GM23338 (cell line): ENCODE measurements around the gene LONP1. TPM values are rescaled to one million over a fixed set of nuclear protein-coding genes. Genes with fewer than 3 reads are reported as not detected.

Experiments used
- ATAC-seq: fragments of 200-7000 bp; cut with Tn5 transposase; 3 replicates; pipeline ENCODE4 v1.9.1; 2020
- DNase-seq: peaks from one replicate; pipeline ENCODE4 v3.0.0-alpha.2; 2015; ENCODE audit warnings: low spot score
- H2AFZ ChIP-seq: fragments of 200-600 bp; sonication (generic); 2 replicates; pipeline ENCODE4 v1.8.0; 2016; ENCODE audit warnings: antibody characterized with exemption, mild to moderate bottlenecking, moderate library complexity
- H3F3A ChIP-seq: fragments of 200-600 bp; sonication (generic); replicated peaks from 2 replicates; pipeline ENCODE4 v1.8.0; 2017; ENCODE audit warnings: antibody characterized with exemption, mixed run types, low read depth
- H3K27ac ChIP-seq: fragments of 200-600 bp; sonication (generic); 2 replicates; pipeline ENCODE4 v1.6.1; 2016; ENCODE audit warnings: low read depth
- H3K27me3 ChIP-seq: fragments of 200-600 bp; sonication (generic); 2 replicates; pipeline ENCODE4 v1.8.0; 2016; ENCODE audit warnings: mild to moderate bottlenecking, mixed run types, moderate library complexity; ENCODE audit not compliant: insufficient read depth
- H3K36me3 ChIP-seq: fragments of 200-600 bp; sonication (generic); 2 replicates; pipeline ENCODE4 v1.8.0; 2016; ENCODE audit warnings: mild to moderate bottlenecking; ENCODE audit not compliant: insufficient read depth
- H3K4me1 ChIP-seq: fragments of 200-600 bp; sonication (generic); 2 replicates; pipeline ENCODE4 v1.8.0; 2016; ENCODE audit warnings: mild to moderate bottlenecking, moderate library complexity; ENCODE audit not compliant: insufficient read depth
- H3K4me2 ChIP-seq: fragments of 200-600 bp; sonication (generic); 2 replicates; pipeline ENCODE4 v1.7.1; 2017; ENCODE audit warnings: mixed run types
- H3K4me3 ChIP-seq: fragments of 200-600 bp; sonication (generic); 2 replicates; pipeline ENCODE4 v1.6.1; 2016; ENCODE audit warnings: mixed run types
- H3K79me2 ChIP-seq: fragments of 200-600 bp; sonication (generic); replicated peaks from 2 replicates; pipeline ENCODE4 v1.8.0; 2017; ENCODE audit warnings: mild to moderate bottlenecking; ENCODE audit not compliant: insufficient read depth
- H3K9me2 ChIP-seq: fragments of 200-600 bp; sonication (generic); 2 replicates; pipeline ENCODE4 v1.8.0; 2017; ENCODE audit not compliant: insufficient read depth
- H4K20me1 ChIP-seq: fragments of 200-600 bp; sonication (generic); replicated peaks from 2 replicates; pipeline ENCODE4 v1.8.0; 2017; ENCODE audit warnings: mild to moderate bottlenecking; ENCODE audit not compliant: insufficient read depth
- H3K27ac Mint-ChIP-seq: 2 replicates; pipeline ENCODE4 v1.8.0; 2020; ENCODE audit warnings: inconsistent platforms, mild to moderate bottlenecking, moderate library complexity, mixed read lengths
- H3K27me3 Mint-ChIP-seq: 3 replicates; pipeline ENCODE4 v1.8.0; 2022; ENCODE audit warnings: low read depth, mild to moderate bottlenecking, moderate library complexity, mixed read lengths, inconsistent platforms; ENCODE audit not compliant: insufficient read depth, poor library complexity
- H3K36me3 Mint-ChIP-seq: 3 replicates; pipeline ENCODE4 v1.8.0; 2021; ENCODE audit warnings: low read depth, mild to moderate bottlenecking, inconsistent platforms, moderate library complexity, mixed read lengths
- H3K4me1 Mint-ChIP-seq: 3 replicates; pipeline ENCODE4 v1.8.0; 2020; ENCODE audit warnings: mild to moderate bottlenecking, inconsistent platforms, mixed read lengths
- H3K4me3 Mint-ChIP-seq: 3 replicates; pipeline ENCODE4 v1.8.0; 2021; ENCODE audit warnings: moderate library complexity, mild to moderate bottlenecking, inconsistent platforms, mixed read lengths
- H3K9me3 Mint-ChIP-seq: 3 replicates; pipeline ENCODE4 v1.8.0; 2020; ENCODE audit warnings: moderate library complexity, mild to moderate bottlenecking, inconsistent platforms, mixed read lengths
- EZH2 ChIP-seq: fragments of 200-600 bp; sonication (generic); IDR thresholded peaks from one replicate; pipeline ENCODE4 v1.8.0; 2017; ENCODE audit warnings: antibody characterized with exemption, mild to moderate bottlenecking, low read depth; ENCODE audit not compliant: unreplicated experiment
- EZH2phosphoT487 ChIP-seq: fragments of 200-600 bp; sonication (generic); IDR thresholded peaks from one replicate; pipeline ENCODE4 v1.8.1; 2018; ENCODE audit warnings: antibody characterized with exemption; ENCODE audit not compliant: unreplicated experiment
- JUNB ChIP-seq: IDR thresholded peaks from one replicate; pipeline ENCODE4 v1.6.1; 2016; ENCODE audit warnings: antibody characterized with exemption; ENCODE audit not compliant: unreplicated experiment
- STAT1 ChIP-seq: IDR thresholded peaks from one replicate; pipeline ENCODE4 v1.6.1; 2016; ENCODE audit warnings: antibody characterized with exemption; ENCODE audit not compliant: unreplicated experiment
- polyA plus RNA-seq: library from polyadenylated mRNA; unstranded; fragments of >200 nt; fragmentation: Nextera tagmentation; extraction: Ambion mirVana; gene quantifications from 2 replicates; pipeline ENCODE4 v1.2.1, GENCODE V29; 2016
- total RNA-seq: library from RNA; depleted of rRNA; stranded (reverse); fragments of >200 nt; shearing (Covaris generic); gene quantifications from 2 replicates; pipeline ENCODE4 v1.2.3, GENCODE V29; 2014
- TF ChIP-seq, protein P1 (sequence below): IDR thresholded peaks from one replicate; pipeline ENCODE4 v1.6.1; 2018; ENCODE audit warnings: antibody characterized with exemption; ENCODE audit not compliant: unreplicated experiment
- TF ChIP-seq, protein P2 (sequence below): IDR thresholded peaks from 2 replicates; pipeline ENCODE4 v1.6.1; 2016; ENCODE audit warnings: antibody characterized with exemption
- TF ChIP-seq, protein P3 (sequence below): fragments of 250-450 bp; sonication (Bioruptor Pico); IDR thresholded peaks from 2 replicates; pipeline ENCODE4 v1.5.0; 2020; ENCODE audit warnings: mild to moderate bottlenecking, moderate library complexity
- TF ChIP-seq, protein P4 (sequence below), 2 experiments: fragments of 200-600 bp in 1 of 2; sonication (generic) in 1 of 2; conservative IDR thresholded peaks; 2 replicates each; pipeline versions ENCODE4 v1.5.1 to v1.6.1; 2016 to 2017; ENCODE audit warnings: antibody characterized with exemption in 2 of 2, low read depth in 2 of 2, mild to moderate bottlenecking in 2 of 2, moderate library complexity in 1 of 2

LONP1 gene
- total and polyA plus RNA-seq, 2 experiments from 2014 or later, result 68.6 to 137 TPM

DNA sequence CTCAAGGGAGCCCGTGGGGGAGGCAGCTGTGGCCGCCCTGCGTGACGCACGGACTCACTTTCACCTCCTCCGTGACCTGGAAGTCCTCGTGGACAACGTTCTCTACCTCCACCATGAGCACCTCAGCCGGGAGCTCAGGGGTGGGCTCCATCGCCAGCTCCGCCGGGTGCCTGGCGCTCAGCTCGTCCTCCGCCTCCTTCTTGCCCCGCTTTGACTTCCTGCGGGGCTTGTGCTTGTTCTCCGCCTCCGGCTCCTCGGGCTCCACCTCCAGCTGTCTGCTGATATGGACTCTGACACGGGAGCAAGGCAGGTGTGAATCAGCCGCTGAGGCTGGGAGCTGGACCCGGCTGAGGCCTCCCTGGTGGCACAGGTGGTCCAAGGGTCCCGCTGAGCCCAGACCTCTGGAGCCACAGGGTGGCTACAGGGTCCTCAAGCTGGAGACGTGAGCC lies 8.2 kb downstream of the LONP1 start:
- Mint-ChIP-seq H3K27me3 (peaks cover 5% of the 10 kb centered on the region), H3K4me1 (no peaks in the 10 kb centered on the region), H3K4me3 (no peak overlapping the region), H3K36me3 (peaks cover 76% of the 10 kb centered on the region), H3K27ac (no peak overlapping the region), H3K9me3 (no peaks in the 10 kb centered on the region)
- DNase-seq (no peak), ATAC-seq (no peak)
- Histone ChIP-seq H3K4me1 (no peaks in the 10 kb centered on the region), H3K27me3 (no peaks in the 10 kb centered on the region), H3F3A (peaks cover 2% of the 10 kb centered on the region; the same call in 1 of the 2 replicates), H3K36me3 (peaks cover 14% of the 10 kb centered on the region), H3K27ac (no peak overlapping the region), H3K4me2 (no peak overlapping the region), H3K79me2 (peaks cover 26% of the 10 kb centered on the region), H3K9me2 (no peaks in the 10 kb centered on the region), H2AFZ (no peak overlapping the region), H3K4me3 (no peak overlapping the region), H4K20me1 (peaks cover 11% of the 10 kb centered on the region)
- TF ChIP-seq, protein P1, sequence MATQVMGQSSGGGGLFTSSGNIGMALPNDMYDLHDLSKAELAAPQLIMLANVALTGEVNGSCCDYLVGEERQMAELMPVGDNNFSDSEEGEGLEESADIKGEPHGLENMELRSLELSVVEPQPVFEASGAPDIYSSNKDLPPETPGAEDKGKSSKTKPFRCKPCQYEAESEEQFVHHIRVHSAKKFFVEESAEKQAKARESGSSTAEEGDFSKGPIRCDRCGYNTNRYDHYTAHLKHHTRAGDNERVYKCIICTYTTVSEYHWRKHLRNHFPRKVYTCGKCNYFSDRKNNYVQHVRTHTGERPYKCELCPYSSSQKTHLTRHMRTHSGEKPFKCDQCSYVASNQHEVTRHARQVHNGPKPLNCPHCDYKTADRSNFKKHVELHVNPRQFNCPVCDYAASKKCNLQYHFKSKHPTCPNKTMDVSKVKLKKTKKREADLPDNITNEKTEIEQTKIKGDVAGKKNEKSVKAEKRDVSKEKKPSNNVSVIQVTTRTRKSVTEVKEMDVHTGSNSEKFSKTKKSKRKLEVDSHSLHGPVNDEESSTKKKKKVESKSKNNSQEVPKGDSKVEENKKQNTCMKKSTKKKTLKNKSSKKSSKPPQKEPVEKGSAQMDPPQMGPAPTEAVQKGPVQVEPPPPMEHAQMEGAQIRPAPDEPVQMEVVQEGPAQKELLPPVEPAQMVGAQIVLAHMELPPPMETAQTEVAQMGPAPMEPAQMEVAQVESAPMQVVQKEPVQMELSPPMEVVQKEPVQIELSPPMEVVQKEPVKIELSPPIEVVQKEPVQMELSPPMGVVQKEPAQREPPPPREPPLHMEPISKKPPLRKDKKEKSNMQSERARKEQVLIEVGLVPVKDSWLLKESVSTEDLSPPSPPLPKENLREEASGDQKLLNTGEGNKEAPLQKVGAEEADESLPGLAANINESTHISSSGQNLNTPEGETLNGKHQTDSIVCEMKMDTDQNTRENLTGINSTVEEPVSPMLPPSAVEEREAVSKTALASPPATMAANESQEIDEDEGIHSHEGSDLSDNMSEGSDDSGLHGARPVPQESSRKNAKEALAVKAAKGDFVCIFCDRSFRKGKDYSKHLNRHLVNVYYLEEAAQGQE, result no peak
- no peak for TF ChIP-seq JUNB
- no peak for TF ChIP-seq STAT1
- TF ChIP-seq EZH2, result no peak
- TF ChIP-seq EZH2phosphoT487, result no peak
- TF ChIP-seq, protein P2, sequence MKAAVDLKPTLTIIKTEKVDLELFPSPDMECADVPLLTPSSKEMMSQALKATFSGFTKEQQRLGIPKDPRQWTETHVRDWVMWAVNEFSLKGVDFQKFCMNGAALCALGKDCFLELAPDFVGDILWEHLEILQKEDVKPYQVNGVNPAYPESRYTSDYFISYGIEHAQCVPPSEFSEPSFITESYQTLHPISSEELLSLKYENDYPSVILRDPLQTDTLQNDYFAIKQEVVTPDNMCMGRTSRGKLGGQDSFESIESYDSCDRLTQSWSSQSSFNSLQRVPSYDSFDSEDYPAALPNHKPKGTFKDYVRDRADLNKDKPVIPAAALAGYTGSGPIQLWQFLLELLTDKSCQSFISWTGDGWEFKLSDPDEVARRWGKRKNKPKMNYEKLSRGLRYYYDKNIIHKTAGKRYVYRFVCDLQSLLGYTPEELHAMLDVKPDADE, result no peak
- TF ChIP-seq, protein P3, sequence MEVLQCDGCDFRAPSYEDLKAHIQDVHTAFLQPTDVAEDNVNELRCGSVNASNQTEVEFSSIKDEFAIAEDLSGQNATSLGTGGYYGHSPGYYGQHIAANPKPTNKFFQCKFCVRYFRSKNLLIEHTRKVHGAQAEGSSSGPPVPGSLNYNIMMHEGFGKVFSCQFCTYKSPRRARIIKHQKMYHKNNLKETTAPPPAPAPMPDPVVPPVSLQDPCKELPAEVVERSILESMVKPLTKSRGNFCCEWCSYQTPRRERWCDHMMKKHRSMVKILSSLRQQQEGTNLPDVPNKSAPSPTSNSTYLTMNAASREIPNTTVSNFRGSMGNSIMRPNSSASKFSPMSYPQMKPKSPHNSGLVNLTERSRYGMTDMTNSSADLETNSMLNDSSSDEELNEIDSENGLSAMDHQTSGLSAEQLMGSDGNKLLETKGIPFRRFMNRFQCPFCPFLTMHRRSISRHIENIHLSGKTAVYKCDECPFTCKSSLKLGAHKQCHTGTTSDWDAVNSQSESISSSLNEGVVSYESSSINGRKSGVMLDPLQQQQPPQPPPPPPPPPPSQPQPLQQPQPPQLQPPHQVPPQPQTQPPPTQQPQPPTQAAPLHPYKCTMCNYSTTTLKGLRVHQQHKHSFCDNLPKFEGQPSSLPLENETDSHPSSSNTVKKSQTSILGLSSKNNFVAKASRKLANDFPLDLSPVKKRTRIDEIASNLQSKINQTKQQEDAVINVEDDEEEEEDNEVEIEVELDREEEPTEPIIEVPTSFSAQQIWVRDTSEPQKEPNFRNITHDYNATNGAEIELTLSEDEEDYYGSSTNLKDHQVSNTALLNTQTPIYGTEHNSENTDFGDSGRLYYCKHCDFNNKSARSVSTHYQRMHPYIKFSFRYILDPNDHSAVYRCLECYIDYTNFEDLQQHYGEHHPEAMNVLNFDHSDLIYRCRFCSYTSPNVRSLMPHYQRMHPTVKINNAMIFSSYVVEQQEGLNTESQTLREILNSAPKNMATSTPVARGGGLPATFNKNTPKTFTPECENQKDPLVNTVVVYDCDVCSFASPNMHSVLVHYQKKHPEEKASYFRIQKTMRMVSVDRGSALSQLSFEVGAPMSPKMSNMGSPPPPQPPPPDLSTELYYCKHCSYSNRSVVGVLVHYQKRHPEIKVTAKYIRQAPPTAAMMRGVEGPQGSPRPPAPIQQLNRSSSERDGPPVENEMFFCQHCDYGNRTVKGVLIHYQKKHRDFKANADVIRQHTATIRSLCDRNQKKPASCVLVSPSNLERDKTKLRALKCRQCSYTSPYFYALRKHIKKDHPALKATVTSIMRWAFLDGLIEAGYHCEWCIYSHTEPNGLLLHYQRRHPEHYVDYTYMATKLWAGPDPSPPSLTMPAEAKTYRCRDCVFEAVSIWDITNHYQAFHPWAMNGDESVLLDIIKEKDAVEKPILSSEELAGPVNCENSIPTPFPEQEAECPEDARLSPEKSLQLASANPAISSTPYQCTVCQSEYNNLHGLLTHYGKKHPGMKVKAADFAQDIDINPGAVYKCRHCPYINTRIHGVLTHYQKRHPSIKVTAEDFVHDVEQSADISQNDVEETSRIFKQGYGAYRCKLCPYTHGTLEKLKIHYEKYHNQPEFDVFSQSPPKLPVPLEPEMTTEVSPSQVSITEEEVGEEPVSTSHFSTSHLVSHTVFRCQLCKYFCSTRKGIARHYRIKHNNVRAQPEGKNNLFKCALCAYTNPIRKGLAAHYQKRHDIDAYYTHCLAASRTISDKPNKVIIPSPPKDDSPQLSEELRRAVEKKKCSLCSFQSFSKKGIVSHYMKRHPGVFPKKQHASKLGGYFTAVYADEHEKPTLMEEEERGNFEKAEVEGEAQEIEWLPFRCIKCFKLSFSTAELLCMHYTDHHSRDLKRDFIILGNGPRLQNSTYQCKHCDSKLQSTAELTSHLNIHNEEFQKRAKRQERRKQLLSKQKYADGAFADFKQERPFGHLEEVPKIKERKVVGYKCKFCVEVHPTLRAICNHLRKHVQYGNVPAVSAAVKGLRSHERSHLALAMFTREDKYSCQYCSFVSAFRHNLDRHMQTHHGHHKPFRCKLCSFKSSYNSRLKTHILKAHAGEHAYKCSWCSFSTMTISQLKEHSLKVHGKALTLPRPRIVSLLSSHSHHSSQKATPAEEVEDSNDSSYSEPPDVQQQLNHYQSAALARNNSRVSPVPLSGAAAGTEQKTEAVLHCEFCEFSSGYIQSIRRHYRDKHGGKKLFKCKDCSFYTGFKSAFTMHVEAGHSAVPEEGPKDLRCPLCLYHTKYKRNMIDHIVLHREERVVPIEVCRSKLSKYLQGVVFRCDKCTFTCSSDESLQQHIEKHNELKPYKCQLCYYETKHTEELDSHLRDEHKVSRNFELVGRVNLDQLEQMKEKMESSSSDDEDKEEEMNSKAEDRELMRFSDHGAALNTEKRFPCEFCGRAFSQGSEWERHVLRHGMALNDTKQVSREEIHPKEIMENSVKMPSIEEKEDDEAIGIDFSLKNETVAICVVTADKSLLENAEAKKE (CRISPR knock-in tag), result no peak
- TF ChIP-seq, protein P4, sequence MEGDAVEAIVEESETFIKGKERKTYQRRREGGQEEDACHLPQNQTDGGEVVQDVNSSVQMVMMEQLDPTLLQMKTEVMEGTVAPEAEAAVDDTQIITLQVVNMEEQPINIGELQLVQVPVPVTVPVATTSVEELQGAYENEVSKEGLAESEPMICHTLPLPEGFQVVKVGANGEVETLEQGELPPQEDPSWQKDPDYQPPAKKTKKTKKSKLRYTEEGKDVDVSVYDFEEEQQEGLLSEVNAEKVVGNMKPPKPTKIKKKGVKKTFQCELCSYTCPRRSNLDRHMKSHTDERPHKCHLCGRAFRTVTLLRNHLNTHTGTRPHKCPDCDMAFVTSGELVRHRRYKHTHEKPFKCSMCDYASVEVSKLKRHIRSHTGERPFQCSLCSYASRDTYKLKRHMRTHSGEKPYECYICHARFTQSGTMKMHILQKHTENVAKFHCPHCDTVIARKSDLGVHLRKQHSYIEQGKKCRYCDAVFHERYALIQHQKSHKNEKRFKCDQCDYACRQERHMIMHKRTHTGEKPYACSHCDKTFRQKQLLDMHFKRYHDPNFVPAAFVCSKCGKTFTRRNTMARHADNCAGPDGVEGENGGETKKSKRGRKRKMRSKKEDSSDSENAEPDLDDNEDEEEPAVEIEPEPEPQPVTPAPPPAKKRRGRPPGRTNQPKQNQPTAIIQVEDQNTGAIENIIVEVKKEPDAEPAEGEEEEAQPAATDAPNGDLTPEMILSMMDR (conservative IDR thresholded peaks at IDR 0.05; ENCODE audit: low read depth in 2 of 2), result no peak
